Coronary artery (tissue), 2 donors: ENCODE data around the gene NAALADL1.

Source experiments
- DNase-seq: peaks from one replicate; pipeline ENCODE4 v3.0.0-alpha.2; 2017; ENCODE audit warnings: low spot score
- H3K27ac ChIP-seq, 2 donors: fragments of 200-600 bp; sonication (generic); one replicate each; pipeline ENCODE4 v1.5.1; 2016 to 2019
- H3K4me3 ChIP-seq: fragments of 200-600 bp; sonication (generic); 2 replicates; pipeline ENCODE4 v1.5.1; 2016; ENCODE audit warnings: mild to moderate bottlenecking, moderate library complexity
- TF ChIP-seq, protein P1 (sequence below): fragments of 200-600 bp; sonication (generic); IDR thresholded peaks from one replicate; pipeline ENCODE4 v1.5.1; 2019; ENCODE audit warnings: antibody characterized with exemption

NAALADL1 gene

GRCh38 chr11:65053827-65054508 is 4.4 kb downstream of the NAALADL1 start:
- TF ChIP-seq, protein P1, sequence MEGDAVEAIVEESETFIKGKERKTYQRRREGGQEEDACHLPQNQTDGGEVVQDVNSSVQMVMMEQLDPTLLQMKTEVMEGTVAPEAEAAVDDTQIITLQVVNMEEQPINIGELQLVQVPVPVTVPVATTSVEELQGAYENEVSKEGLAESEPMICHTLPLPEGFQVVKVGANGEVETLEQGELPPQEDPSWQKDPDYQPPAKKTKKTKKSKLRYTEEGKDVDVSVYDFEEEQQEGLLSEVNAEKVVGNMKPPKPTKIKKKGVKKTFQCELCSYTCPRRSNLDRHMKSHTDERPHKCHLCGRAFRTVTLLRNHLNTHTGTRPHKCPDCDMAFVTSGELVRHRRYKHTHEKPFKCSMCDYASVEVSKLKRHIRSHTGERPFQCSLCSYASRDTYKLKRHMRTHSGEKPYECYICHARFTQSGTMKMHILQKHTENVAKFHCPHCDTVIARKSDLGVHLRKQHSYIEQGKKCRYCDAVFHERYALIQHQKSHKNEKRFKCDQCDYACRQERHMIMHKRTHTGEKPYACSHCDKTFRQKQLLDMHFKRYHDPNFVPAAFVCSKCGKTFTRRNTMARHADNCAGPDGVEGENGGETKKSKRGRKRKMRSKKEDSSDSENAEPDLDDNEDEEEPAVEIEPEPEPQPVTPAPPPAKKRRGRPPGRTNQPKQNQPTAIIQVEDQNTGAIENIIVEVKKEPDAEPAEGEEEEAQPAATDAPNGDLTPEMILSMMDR = no peak
- no peak overlapping the region for H3K4me3 ChIP-seq
- DNase-seq = no peak
- no peak overlapping the region for H3K27ac ChIP-seq

- no peak for DNase-seq
- Histone ChIP-seq H3K4me3 (no peak overlapping the region), H3K27ac (no peak overlapping the region)
- TF ChIP-seq, protein P1 = no peak
Measured at GRCh38 chr11:65051398-65051858, 6.9 kb downstream of the NAALADL1 start.

DNA sequence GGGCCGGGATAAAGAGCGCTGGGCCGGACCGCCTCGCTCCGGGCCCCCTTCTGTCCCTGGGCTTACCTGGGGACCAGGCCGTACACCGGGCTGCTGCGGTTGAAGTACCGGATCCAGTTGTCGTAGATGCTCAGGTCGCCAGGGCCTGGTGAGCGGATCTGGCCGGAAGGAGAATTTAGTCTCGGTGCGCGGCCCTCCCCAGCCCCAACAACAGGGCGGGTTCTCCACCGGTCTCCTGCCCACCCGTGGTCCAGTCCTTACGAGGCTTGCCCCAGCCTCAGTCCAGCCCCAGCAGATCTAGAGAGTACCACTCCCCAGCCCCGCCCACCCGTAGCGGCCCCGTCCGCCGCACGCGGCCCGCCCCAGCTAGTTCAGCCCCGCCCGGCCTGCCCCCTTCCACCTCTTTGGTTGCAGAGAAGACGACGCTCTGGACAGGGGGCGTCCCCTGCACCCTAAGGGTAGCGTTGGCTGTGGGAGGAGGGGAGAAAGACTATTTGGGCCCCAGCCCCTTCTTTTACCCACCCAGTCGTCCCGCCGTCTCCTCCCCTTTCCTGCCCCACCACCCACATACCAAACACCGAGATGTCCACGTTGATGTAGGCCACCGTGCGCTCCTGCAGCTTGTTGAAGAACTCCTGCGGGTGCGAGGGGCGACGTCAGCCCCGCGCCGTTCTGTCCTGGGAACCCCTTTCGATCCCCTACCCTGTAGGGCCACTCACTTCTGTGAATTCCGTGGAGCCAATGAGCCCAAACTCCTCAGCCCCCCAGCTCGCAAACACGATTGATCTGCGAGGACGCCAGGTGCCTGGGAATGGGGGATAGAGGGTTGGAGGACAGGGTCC is 10.6 kb downstream of the NAALADL1 start:
- TF ChIP-seq, protein P1 = no peak
- Histone ChIP-seq H3K27ac (peak overlapping the region in 1 of 2 donors; percentile 76), H3K4me3 (peak overlapping the region; percentile 81)
- no peak for DNase-seq

DNA sequence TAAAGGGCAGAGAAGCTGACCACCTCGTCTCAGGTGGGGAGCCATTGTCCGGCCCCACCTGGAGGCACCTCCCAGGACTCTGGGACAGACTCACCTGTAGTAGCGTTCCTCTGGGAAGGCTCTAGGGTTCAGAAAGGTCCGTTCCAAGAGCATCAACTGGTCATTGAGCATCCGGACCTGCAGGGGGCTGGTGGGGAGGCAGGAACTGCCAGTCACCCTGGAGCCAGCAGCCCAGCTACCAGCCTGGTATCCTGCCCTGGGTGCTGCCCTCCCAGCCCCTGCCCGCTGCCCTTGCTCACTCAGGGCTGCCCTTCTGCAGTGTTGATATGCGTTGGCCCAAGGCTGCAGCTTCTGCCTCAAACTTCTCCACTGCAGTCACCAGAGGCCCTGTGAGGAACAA is 12.6 kb downstream of the NAALADL1 start:
- TF ChIP-seq, protein P1 = no peak
- no peak for DNase-seq
- no peak overlapping the region for H3K4me3 ChIP-seq
- H3K27ac ChIP-seq = no peak overlapping the region

- Histone ChIP-seq H3K27ac (no peak overlapping the region), H3K4me3 (no peak overlapping the region)
- no peak for DNase-seq
- TF ChIP-seq, protein P1 = no peak
Measured at GRCh38 chr11:65045061-65045460, 13.3 kb downstream of the NAALADL1 start.

DNA sequence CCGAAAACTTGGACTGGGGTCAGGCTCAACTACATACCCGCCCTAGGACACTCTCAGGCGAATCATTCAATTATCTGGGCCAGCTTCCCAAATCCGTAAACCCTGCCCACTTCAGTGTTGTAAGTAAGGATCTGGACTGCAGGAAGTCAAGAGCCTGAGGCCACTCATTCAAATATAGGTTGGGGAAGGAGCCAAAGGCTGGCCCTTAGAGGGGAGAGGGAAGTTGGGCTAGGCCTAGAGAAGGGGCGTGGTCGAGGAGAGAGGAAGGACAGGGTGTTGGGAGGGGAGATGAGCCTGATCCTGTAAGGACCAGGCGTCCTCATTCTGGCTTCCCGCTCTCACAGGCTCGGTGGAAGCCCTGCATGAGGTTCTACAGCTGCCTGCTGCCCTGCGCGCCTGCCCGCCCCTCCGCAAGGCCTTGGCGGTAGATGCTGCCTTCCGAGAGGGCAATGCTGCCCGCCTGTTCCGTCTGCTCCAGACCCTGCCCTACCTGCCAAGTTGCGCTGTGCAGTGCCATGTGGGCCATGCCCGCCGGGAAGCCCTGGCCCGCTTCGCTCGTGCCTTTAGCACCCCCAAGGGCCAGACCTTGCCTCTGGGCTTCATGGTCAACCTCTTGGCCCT is 14.4 kb downstream of the NAALADL1 start:
- Histone ChIP-seq H3K27ac (peak overlapping the region in 1 of 2 donors; percentile 21), H3K4me3 (no peak overlapping the region)
- no peak for DNase-seq
- TF ChIP-seq, protein P1 = no peak
